Mononuclear cell (primary cell): ENCODE measurements around the gene ENTREP1. TPM values are rescaled to one million over a fixed set of nuclear protein-coding genes. Genes with fewer than 3 reads are reported as not detected.

Experiments
- H3K27me3 ChIP-seq: 2 replicates; pipeline ENCODE4 v1.6.0; 2011; ENCODE audit warnings: low read length, control low read depth; ENCODE audit not compliant: insufficient read depth
- H3K4me1 ChIP-seq: 2 replicates; pipeline ENCODE4 v1.5.1; 2011; ENCODE audit warnings: mild to moderate bottlenecking, low read length, control low read depth; ENCODE audit not compliant: insufficient read depth
- H3K4me3 ChIP-seq: 2 replicates; pipeline ENCODE4 v1.5.1; 2011; ENCODE audit warnings: mild to moderate bottlenecking, low read length, moderate library complexity
- H3K9me3 ChIP-seq: 2 replicates; pipeline ENCODE4 v1.5.1; 2011; ENCODE audit warnings: low read depth, mild to moderate bottlenecking, control low read depth, low read length
- total RNA-seq: library from RNA; depleted of rRNA; stranded (reverse); fragments of >200 nt; gene quantifications from one replicate; pipeline ENCODE4 v1.2.3, GENCODE V29; 2012

ENTREP1 gene
- total RNA-seq, 1 donor, result not detected

- no peak overlapping the region for H3K4me3 ChIP-seq
These were observed 8.7 kb downstream of the ENTREP1 start for GRCh38 chr9:69333716-69334115.

GRCh38 chr9:69334317-69334716 is 9.3 kb downstream of the ENTREP1 start:
- no peak overlapping the region for H3K4me3 ChIP-seq
- no peaks in the 10 kb centered on the region for H3K9me3 ChIP-seq
- H3K4me1 ChIP-seq, result no peaks in the 10 kb centered on the region
- peaks cover 6% of the 10 kb centered on the region for H3K27me3 ChIP-seq

More at GRCh38 chr9:69333716-69334115, 8.7 kb downstream of the ENTREP1 start:
- H3K4me1 ChIP-seq, result no peaks in the 10 kb centered on the region
- H3K9me3 ChIP-seq, result no peaks in the 10 kb centered on the region
- peaks cover 8% of the 10 kb centered on the region for H3K27me3 ChIP-seq

GRCh38 chr9:69339620-69340019 is 14.6 kb downstream of the ENTREP1 start:
- no peak overlapping the region for H3K4me3 ChIP-seq
- H3K27me3 ChIP-seq, result no peaks in the 10 kb centered on the region
- no peaks in the 10 kb centered on the region for H3K4me1 ChIP-seq
- H3K9me3 ChIP-seq, result no peaks in the 10 kb centered on the region

- H3K4me3 ChIP-seq, result no peak overlapping the region
- no peaks in the 10 kb centered on the region for H3K27me3 ChIP-seq
- H3K4me1 ChIP-seq, result no peaks in the 10 kb centered on the region
- H3K9me3 ChIP-seq, result no peaks in the 10 kb centered on the region
These were observed 15.6 kb downstream of the ENTREP1 start for GRCh38 chr9:69340631-69341030.

GRCh38 chr9:69342769-69343168 is 17.8 kb downstream of the ENTREP1 start:
- Histone ChIP-seq H3K4me3 (no peak overlapping the region), H3K9me3 (no peaks in the 10 kb centered on the region), H3K4me1 (no peaks in the 10 kb centered on the region), H3K27me3 (no peaks in the 10 kb centered on the region)

- no peaks in the 10 kb centered on the region for H3K27me3 ChIP-seq
- H3K4me1 ChIP-seq, result no peaks in the 10 kb centered on the region
- H3K9me3 ChIP-seq, result no peaks in the 10 kb centered on the region
- no peak overlapping the region for H3K4me3 ChIP-seq
These were observed 19.4 kb downstream of the ENTREP1 start for GRCh38 chr9:69344459-69344858.

GRCh38 chr9:69346596-69347390 is 21.8 kb downstream of the ENTREP1 start:
- Histone ChIP-seq H3K4me3 (no peak overlapping the region), H3K27me3 (no peaks in the 10 kb centered on the region), H3K9me3 (no peaks in the 10 kb centered on the region), H3K4me1 (no peaks in the 10 kb centered on the region)

GRCh38 chr9:69347607-69348006 is 22.6 kb downstream of the ENTREP1 start:
- H3K4me3 ChIP-seq, result no peak overlapping the region
- no peaks in the 10 kb centered on the region for H3K9me3 ChIP-seq
- H3K4me1 ChIP-seq, result no peaks in the 10 kb centered on the region
- no peaks in the 10 kb centered on the region for H3K27me3 ChIP-seq

GRCh38 chr9:69351227-69351626 is 26.2 kb downstream of the ENTREP1 start:
- Histone ChIP-seq H3K4me3 (no peak overlapping the region), H3K9me3 (no peaks in the 10 kb centered on the region), H3K4me1 (no peaks in the 10 kb centered on the region), H3K27me3 (no peaks in the 10 kb centered on the region)

- Histone ChIP-seq H3K27me3 (no peaks in the 10 kb centered on the region), H3K4me3 (no peak overlapping the region), H3K4me1 (no peaks in the 10 kb centered on the region), H3K9me3 (no peaks in the 10 kb centered on the region)
These were observed 30.2 kb downstream of the ENTREP1 start for GRCh38 chr9:69355232-69355631.

- H3K4me1 ChIP-seq, result no peaks in the 10 kb centered on the region
- H3K4me3 ChIP-seq, result no peak overlapping the region
- H3K9me3 ChIP-seq, result no peaks in the 10 kb centered on the region
- H3K27me3 ChIP-seq, result no peaks in the 10 kb centered on the region
These were observed 32.2 kb downstream of the ENTREP1 start for GRCh38 chr9:69357030-69357775.

GRCh38 chr9:69357821-69358220 is 32.8 kb downstream of the ENTREP1 start:
- H3K4me1 ChIP-seq, result no peaks in the 10 kb centered on the region
- no peak overlapping the region for H3K4me3 ChIP-seq
- H3K9me3 ChIP-seq, result no peaks in the 10 kb centered on the region
- no peaks in the 10 kb centered on the region for H3K27me3 ChIP-seq

- Histone ChIP-seq H3K4me1 (no peaks in the 10 kb centered on the region), H3K4me3 (no peak overlapping the region), H3K9me3 (no peaks in the 10 kb centered on the region), H3K27me3 (no peaks in the 10 kb centered on the region)
These were observed 38.2 kb downstream of the ENTREP1 start for GRCh38 chr9:69363191-69363590.

GRCh38 chr9:69364510-69365150 is 39.6 kb downstream of the ENTREP1 start:
- no peaks in the 10 kb centered on the region for H3K27me3 ChIP-seq
- no peak overlapping the region for H3K4me3 ChIP-seq
- H3K4me1 ChIP-seq, result no peaks in the 10 kb centered on the region

GRCh38 chr9:69370430-69370829 is 45.4 kb downstream of the ENTREP1 start:
- Histone ChIP-seq H3K4me3 (no peak overlapping the region), H3K4me1 (no peaks in the 10 kb centered on the region), H3K9me3 (no peaks in the 10 kb centered on the region), H3K27me3 (no peaks in the 10 kb centered on the region)

More at GRCh38 chr9:69364510-69365150, 39.6 kb downstream of the ENTREP1 start:
- no peaks in the 10 kb centered on the region for H3K9me3 ChIP-seq
